Measurements from ENCODE around the gene COPG2.

Gene COPG2

GRCh38 chr7:130689683-130690082 is 21.1 kb upstream of the COPG2 start:
- Histone ChIP-seq H3K4me3 (ENCODE audit: low read length) (no peak overlapping the region), H3K4me1 (ENCODE audit: insufficient read depth, low read length) (no peaks in the 10 kb centered on the region), H3K27ac (ENCODE audit: low read depth, low read length) (no peak overlapping the region), H3K27me3 (ENCODE audit: insufficient read depth, low read length) (no peaks in the 10 kb centered on the region), H3K36me3 (ENCODE audit: insufficient read depth, low read length) (no peaks in the 10 kb centered on the region), H3K9ac (ENCODE audit: low read depth, low read length) (no peak overlapping the region), H3K9me3 (ENCODE audit: insufficient read depth, low read depth, low read length) (peaks cover 39% of the 10 kb centered on the region)
- WGBS: 73% methylated on average over 1 of the region's 1 CpG

DNA sequence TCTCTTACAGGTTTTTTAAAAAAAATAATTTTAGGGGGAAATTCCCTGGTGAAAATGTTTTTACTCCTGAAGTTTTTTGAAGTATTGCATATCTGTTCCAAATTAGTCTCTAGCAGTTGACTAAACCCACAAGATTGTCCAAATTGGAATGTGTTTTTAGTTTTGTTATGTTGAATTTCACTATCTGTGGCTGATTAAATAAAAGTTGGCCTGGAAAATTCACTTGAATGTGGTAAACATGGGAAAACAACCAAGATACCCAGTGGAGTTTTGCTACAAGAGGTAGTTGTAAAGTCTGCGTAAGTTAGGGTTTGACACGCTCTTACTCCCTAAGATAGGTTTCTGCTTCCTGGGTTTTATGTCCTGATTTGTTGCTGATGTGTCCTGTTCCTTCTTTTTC is 14.5 kb upstream of the COPG2 start:
- no peaks in the 10 kb centered on the region for H3K36me3 ChIP-seq (ENCODE audit: insufficient read depth, low read length)
- H3K9ac ChIP-seq (ENCODE audit: low read depth, low read length): no peak overlapping the region
- 0 out of 2 replicates have a peak, but pooled peaks cover 3% of the 10 kb centered on the region for H3K27me3 ChIP-seq (ENCODE audit: insufficient read depth, low read length)
- no peak overlapping the region for H3K27ac ChIP-seq (ENCODE audit: low read depth, low read length)
- 0 out of 2 replicates have a peak, but pooled peaks cover 6% of the 10 kb centered on the region for H3K9me3 ChIP-seq (ENCODE audit: insufficient read depth, low read depth, low read length)
- WGBS: 94% methylated on average over 2 of the region's 2 CpGs
- H3K4me3 ChIP-seq (ENCODE audit: low read length): no peak overlapping the region
- no peaks in the 10 kb centered on the region for H3K4me1 ChIP-seq (ENCODE audit: insufficient read depth, low read length)

DNA sequence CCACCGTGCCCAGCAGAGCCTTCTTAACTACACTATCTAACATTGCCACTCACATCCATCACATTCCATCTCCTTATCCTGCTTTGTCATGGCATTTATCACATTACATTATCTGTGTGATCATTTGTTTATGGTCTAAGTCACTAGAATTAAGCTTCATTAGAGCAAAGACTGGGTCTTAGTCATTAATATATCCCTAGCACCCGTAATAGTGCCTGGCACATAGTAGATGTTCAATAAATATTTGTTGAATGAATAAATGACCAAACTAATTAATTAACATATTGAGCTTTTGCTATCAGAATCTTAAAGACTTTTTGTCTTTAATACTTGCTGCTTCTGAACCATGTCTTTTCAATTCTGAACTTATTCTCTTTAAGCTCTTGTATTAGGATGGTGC is 5.9 kb upstream of the COPG2 start:
- no peaks in the 10 kb centered on the region for H3K9me3 ChIP-seq (ENCODE audit: insufficient read depth, low read depth, low read length)
- H3K36me3 ChIP-seq (ENCODE audit: insufficient read depth, low read length): no peaks in the 10 kb centered on the region
- H3K27ac ChIP-seq (ENCODE audit: low read depth, low read length): no peak overlapping the region
- no peak overlapping the region for H3K9ac ChIP-seq (ENCODE audit: low read depth, low read length)
- peaks cover 2% of the 10 kb centered on the region; the same call in 1 of the 2 replicates for H3K4me1 ChIP-seq (ENCODE audit: insufficient read depth, low read length)
- WGBS: 87% methylated on average over 1 of the region's 2 CpGs
- H3K27me3 ChIP-seq (ENCODE audit: insufficient read depth, low read length): peaks cover 8% of the 10 kb centered on the region
- no peak overlapping the region for H3K4me3 ChIP-seq (ENCODE audit: low read length)

DNA sequence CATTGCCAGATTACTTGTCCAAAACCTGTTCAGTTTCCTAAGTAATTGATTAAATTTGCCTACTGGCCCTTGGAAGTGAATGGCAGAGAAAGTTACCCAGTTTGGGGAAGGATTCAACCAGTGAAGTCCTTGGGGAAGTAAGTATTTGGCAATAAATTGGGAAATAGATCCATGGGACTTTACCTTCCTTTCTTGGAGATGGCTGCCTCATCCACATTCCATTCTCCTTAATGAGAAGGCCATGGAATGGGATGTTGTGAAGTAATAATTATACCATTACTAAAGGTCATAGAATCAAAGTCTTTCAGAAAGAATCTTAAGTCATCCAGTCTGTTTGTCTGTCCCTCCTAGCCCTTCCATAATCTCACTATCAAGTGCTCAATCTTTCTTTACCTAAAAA is 4.5 kb upstream of the COPG2 start:
- Histone ChIP-seq H3K36me3 (ENCODE audit: insufficient read depth, low read length) (no peaks in the 10 kb centered on the region), H3K9ac (ENCODE audit: low read depth, low read length) (no peak overlapping the region), H3K27me3 (ENCODE audit: insufficient read depth, low read length) (peaks cover 14% of the 10 kb centered on the region), H3K4me1 (ENCODE audit: insufficient read depth, low read length) (peaks cover 3% of the 10 kb centered on the region; the same call in 1 of the 2 replicates), H3K4me3 (ENCODE audit: low read length) (no peak overlapping the region), H3K9me3 (ENCODE audit: insufficient read depth, low read depth, low read length) (no peaks in the 10 kb centered on the region), H3K27ac (ENCODE audit: low read depth, low read length) (no peak overlapping the region)

DNA sequence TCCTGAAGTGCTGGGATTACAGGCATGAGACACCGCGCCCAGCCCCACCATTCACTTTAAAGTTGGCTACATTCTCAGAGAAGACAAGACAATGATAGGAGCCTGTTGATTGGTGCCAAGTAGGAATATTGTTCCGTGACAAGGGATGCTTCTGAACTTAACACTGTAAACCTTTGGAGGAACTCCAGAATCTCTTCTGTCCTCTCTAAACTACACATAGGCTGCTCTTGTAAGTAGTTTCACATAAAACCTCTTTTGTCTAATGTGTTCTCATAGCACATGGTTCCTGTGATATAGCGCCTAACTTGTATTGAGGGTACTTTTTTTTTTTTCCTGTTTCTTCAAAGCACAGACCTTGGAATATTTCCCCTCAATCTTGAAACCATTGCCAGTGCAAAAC is 3.6 kb upstream of the COPG2 start:
- no peaks in the 10 kb centered on the region for H3K9me3 ChIP-seq (ENCODE audit: insufficient read depth, low read depth, low read length)

DNA sequence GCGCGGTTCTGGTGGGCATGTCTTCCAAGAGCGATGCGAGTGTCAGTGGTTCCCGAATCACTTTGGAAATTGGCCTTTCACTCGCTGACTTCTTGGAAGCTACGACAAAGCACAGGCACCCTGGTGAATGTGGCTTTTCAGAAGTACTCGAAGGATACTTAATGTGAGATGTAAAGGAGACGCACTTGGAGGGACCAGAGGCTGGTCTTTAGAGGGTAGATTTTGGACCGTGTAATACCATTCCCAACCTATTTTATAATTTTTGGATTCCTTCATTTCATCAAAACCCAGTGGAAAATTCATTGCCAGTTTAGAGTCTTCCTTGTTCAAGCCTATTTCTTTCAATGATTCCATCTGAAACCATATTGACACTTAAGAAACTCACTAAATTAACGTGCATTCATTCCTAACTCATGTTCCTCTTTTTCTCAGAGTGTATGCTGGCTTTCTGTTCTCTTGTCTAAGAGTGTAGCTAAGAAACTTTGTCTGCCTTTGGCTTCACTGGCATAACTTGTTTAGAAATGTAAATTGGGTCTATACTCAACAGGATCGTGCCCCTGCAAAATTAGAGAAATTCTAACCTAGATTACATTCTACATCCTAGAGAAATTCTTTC is 645 bp upstream of the COPG2 start:
- Histone ChIP-seq H3K4me1 (ENCODE audit: insufficient read depth, low read length) (peaks cover 8% of the 10 kb centered on the region), H3K4me3 (ENCODE audit: low read length) (peak overlapping the region; percentile 94), H3K27me3 (ENCODE audit: insufficient read depth, low read length) (peaks cover 14% of the 10 kb centered on the region), H3K9me3 (ENCODE audit: insufficient read depth, low read depth, low read length) (no peaks in the 10 kb centered on the region), H3K9ac (ENCODE audit: low read depth, low read length) (peak overlapping the region; percentile 72), H3K36me3 (ENCODE audit: insufficient read depth, low read length) (peaks cover 22% of the 10 kb centered on the region), H3K27ac (ENCODE audit: low read depth, low read length) (peak overlapping the region; percentile 27; the same call in 1 of the 2 replicates)
- WGBS: 13% methylated on average over 11 of the region's 12 CpGs

More for the DNA sequence above, 3.6 kb upstream of the COPG2 start:
- Histone ChIP-seq H3K4me1 (ENCODE audit: insufficient read depth, low read length) (peaks cover 8% of the 10 kb centered on the region), H3K27ac (ENCODE audit: low read depth, low read length) (no peak overlapping the region), H3K36me3 (ENCODE audit: insufficient read depth, low read length) (no peaks in the 10 kb centered on the region), H3K4me3 (ENCODE audit: low read length) (no peak overlapping the region), H3K9ac (ENCODE audit: low read depth, low read length) (no peak overlapping the region), H3K27me3 (ENCODE audit: insufficient read depth, low read length) (peaks cover 14% of the 10 kb centered on the region)
- WGBS: 92% methylated on average over 4 of the region's 4 CpGs

- H3K4me1 ChIP-seq (ENCODE audit: insufficient read depth, low read length): peaks cover 8% of the 10 kb centered on the region
- 28% methylated on average over 19 of the region's 19 CpGs for WGBS
- H3K27me3 ChIP-seq (ENCODE audit: insufficient read depth, low read length): peaks cover 14% of the 10 kb centered on the region
- peak overlapping the region; percentile 94 for H3K4me3 ChIP-seq (ENCODE audit: low read length)
- H3K36me3 ChIP-seq (ENCODE audit: insufficient read depth, low read length): peaks cover 34% of the 10 kb centered on the region
- no peaks in the 10 kb centered on the region for H3K9me3 ChIP-seq (ENCODE audit: insufficient read depth, low read depth, low read length)
- H3K9ac ChIP-seq (ENCODE audit: low read depth, low read length): peak overlapping the region; percentile 80
- no peak overlapping the region for H3K27ac ChIP-seq (ENCODE audit: low read depth, low read length)
Observed at GRCh38 chr7:130667593-130668257, 823 bp downstream of the COPG2 start.

- Histone ChIP-seq H3K9me3 (ENCODE audit: insufficient read depth, low read depth, low read length) (no peaks in the 10 kb centered on the region), H3K27ac (ENCODE audit: low read depth, low read length) (no peak overlapping the region), H3K4me3 (ENCODE audit: low read length) (no peak overlapping the region), H3K9ac (ENCODE audit: low read depth, low read length) (no peak overlapping the region), H3K4me1 (ENCODE audit: insufficient read depth, low read length) (peaks cover 2% of the 10 kb centered on the region; the same call in 1 of the 2 replicates), H3K36me3 (ENCODE audit: insufficient read depth, low read length) (peaks cover 72% of the 10 kb centered on the region), H3K27me3 (ENCODE audit: insufficient read depth, low read length) (no peaks in the 10 kb centered on the region)
- WGBS: 100% methylated on average over 1 of the region's 2 CpGs
Observed at GRCh38 chr7:130662426-130662825, 6.1 kb downstream of the COPG2 start.

DNA sequence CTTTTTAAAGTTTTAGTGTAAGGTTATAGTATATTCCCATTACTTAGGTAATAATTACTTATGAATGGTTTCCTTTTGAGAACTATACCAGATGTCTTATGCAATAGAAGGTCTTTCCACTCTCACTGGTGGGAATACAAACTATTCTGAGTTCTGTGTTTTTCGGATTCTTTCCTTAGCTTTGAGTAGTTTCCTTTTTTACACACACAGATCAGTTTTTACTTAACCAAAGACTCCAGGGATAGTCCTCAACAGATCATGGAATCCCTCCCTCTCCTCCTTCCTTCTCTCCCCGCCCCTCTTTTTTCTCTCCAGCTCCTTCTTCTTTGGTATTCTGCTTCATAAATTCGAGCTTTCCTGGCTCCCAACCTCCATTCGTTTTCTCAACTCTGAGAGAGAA is 13.3 kb downstream of the COPG2 start:
- Histone ChIP-seq H3K9me3 (ENCODE audit: insufficient read depth, low read depth, low read length) (no peaks in the 10 kb centered on the region), H3K27ac (ENCODE audit: low read depth, low read length) (no peak overlapping the region), H3K4me3 (ENCODE audit: low read length) (no peak overlapping the region), H3K4me1 (ENCODE audit: insufficient read depth, low read length) (peaks cover 6% of the 10 kb centered on the region; the same call in 1 of the 2 replicates), H3K27me3 (ENCODE audit: insufficient read depth, low read length) (no peaks in the 10 kb centered on the region), H3K9ac (ENCODE audit: low read depth, low read length) (no peak overlapping the region), H3K36me3 (ENCODE audit: insufficient read depth, low read length) (peaks cover 37% of the 10 kb centered on the region)
- WGBS: 81% methylated on average over 4 of the region's 4 CpGs

GRCh38 chr7:130654850-130655249 is 13.7 kb downstream of the COPG2 start:
- Histone ChIP-seq H3K9ac (ENCODE audit: low read depth, low read length) (no peak overlapping the region), H3K4me1 (ENCODE audit: insufficient read depth, low read length) (peaks cover 6% of the 10 kb centered on the region; the same call in 1 of the 2 replicates), H3K4me3 (ENCODE audit: low read length) (no peak overlapping the region), H3K27ac (ENCODE audit: low read depth, low read length) (no peak overlapping the region), H3K36me3 (ENCODE audit: insufficient read depth, low read length) (peaks cover 37% of the 10 kb centered on the region), H3K9me3 (ENCODE audit: insufficient read depth, low read depth, low read length) (no peaks in the 10 kb centered on the region), H3K27me3 (ENCODE audit: insufficient read depth, low read length) (no peaks in the 10 kb centered on the region)
- 100% methylated on average over 1 of the region's 1 CpG for WGBS

DNA sequence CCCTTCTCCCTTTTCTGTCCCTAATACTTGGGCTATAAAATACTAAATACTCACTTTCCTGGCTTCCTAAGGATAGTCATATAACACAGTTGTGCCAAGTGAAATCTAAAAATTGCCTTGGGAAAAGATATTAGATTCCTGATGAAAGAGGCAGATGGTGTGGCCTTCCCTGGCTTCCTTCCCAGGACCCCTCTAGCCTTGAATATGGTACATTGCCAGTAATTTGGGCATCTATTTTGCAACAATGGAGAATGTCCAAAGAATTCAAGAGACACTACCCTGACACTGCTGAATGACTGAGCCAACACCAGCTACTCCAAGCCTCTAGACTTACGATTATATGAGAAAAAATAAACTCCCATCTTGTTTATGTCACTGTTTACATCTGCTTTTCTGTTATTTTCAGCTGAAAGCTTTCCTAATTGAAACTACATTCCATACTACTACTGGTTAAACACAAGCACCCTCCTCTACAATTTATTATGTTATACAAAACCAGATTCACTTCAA is 17.9 kb downstream of the COPG2 start:
- Histone ChIP-seq H3K4me3 (ENCODE audit: low read length) (no peak overlapping the region), H3K27me3 (ENCODE audit: insufficient read depth, low read length) (no peaks in the 10 kb centered on the region), H3K36me3 (ENCODE audit: insufficient read depth, low read length) (peaks cover 44% of the 10 kb centered on the region), H3K27ac (ENCODE audit: low read depth, low read length) (no peak overlapping the region), H3K9me3 (ENCODE audit: insufficient read depth, low read depth, low read length) (no peaks in the 10 kb centered on the region), H3K9ac (ENCODE audit: low read depth, low read length) (no peak overlapping the region), H3K4me1 (ENCODE audit: insufficient read depth, low read length) (peaks cover 4% of the 10 kb centered on the region)
- 100% methylated on average over 1 of the region's 1 CpG for WGBS
